ENCODE results near the gene APP.

GRCh38 chr21:26157801-26158200 is 12.8 kb downstream of the APP start:
- TF ChIP-seq CTCF (IDR thresholded peaks at IDR 0.05): no peak
- no peak for TF ChIP-seq POLR2A (IDR thresholded peaks at IDR 0.05)
- TF ChIP-seq EP300 (IDR thresholded peaks at IDR 0.05): no peak
